COLO668 (cell line): ENCODE data around the gene MDK.
A peak's percentile ranks its signal among the peaks of the same experiment; 100 is the strongest.

Experiments used
- DNase-seq: peaks from one replicate; lab custom pipeline; 2025; ENCODE audit not compliant: unreplicated experiment; lab: John Stamatoyannopoulos, UW

Gene MDK

DNA sequence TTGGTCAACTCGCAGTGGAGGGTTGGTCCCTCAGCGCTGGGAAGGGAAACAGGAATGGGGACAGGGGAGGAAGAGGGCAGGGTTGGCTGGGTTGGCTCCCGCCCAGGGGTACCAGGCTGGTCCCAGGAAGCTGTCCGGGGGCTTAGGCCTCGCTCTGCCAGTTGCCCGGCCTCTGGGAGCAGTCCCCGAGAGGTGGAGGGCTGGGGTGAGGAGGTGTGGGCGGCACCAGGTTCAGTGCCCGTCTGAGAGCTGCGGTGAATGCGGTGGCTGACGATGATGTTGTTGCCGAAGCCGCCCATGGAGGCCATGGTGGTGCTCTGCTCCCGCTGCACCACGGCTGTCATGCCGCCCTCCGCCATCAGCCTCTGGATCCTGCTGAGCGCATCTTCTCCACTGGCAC lies 16.1 kb downstream of the MDK start:
- DNase-seq = no peak

DNA sequence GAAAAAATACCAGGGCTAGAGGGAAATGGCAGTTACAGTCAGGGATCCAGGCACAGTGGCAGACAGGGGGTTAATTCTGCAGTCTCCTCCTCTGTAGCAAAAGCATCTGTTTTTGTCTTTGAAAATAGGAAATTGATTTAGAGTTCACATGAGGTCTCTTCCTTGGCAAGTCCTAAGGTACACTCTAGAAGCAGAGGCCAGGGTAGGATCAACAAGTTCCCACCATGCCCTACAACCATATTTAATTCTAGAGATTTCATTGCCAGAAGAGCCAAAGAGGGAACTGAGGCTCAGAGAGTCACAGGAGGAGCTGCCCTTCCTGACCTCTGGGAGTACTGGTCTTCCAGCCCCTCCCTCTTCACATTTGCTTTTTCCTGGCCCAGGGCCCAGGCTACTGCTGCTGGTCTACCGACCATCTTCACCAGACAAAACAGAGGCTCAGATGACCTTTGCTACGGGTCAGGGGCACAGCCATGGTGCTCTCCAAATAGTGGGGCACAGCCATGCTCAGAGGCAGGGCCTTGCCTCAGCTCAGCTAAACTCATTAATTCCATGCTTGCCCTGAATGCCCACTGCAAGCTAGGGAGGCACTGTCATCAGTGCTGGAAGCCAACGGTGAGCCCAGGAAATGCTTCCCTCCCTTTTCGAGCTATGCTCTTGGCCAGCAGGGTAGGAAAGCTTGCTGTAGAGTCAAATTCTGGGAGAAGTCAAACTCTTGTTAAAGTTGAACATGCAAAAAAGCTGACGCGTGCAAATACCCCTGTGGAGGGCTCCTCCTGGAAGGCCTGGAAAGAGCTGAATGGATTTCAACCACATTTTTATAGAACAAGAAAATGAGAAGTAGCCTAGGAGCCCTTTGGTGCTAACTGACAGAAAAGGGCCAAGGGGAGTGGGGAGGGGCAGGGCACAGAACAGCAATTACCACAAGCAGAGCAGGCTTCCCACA lies 21.8 kb downstream of the MDK start:
- no peak for DNase-seq

GRCh38 chr11:46404476-46405017 lies 23.1 kb downstream of the MDK start:
- DNase-seq = no peak

GRCh38 chr11:46407635-46408034 lies 26.2 kb downstream of the MDK start:
- no peak for DNase-seq

DNA sequence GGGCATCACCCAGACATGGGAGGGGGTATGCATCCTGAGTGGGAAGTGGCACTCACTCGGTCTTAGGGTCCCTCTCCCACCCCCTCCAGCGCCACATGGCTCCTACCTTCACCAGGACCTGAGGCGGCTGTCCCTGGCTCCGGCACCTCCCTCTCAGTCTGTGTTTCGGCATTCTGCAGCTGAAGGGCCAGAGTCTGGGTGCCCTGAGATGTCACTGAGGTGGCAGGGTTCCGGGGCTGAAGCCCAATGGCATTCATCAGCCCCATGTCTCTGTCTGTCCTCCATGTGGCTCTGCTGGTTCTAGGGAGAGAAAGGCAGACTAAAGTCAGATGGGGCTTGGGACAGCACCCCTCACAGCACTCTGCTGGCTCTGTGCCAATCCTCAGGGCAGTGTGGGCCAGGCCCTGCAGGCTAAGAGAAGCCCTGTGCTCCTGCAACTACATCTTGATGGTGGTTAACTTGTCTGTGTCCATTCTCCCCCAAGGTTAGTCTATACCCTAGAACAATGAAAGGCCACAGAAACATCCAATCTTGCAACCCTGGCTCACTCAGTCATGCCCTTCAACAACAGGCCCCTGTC lies 27.0 kb downstream of the MDK start:
- DNase-seq = no peak

DNA sequence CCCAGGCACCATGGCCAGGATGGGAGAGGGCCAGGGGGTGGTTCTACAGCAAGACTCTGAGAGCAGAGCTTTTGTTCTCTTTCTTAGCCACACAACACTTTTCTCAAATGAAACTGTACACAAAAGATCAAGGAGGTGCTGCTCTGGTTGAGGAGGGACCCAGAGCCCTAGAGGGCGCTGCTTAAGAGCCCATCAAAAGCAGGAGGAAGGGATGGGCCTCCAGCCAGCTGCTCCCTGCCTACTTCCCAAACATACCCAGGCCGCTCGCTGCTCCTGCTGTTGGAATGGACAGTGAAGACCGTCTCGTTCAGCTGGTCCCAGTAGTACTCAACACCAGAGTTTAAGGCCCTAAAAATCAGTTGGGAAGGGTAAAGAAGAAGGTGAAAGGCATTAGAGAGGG lies 28.6 kb downstream of the MDK start:
- peak; percentile 21 for DNase-seq

DNA sequence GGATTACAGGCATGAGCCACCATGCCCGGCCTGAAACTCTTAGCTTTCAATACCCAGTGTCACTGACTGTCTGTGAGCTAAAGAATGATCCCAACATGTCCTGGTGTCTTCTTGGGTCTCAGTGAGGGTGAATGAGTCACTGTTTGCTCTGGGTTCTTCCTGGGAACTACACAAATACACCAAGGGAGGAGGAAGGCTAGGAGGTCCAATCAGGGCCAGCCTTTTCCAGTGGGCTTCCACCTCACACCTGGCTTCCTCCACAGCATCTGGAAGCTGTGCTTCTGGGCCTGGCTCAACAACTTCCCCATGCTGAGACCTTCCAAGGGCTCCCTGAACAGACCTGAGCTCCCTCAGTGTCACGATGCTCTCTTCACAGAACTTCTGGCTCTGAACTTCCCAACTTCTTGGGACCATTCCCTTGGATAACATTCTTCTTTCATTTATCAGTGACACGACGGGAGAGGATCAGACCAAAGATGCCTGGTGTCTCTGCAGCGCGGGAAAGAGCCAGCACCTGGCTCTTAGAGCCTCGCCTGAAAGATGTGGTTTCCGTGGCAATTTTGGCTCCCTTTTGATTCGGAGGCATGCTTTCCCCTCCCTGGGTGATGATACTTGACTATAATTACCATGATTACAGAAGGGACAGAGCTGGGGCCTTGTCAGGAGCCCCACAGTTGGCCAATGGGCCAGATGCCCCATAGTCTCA lies 32.4 kb downstream of the MDK start:
- peak; percentile 83 for DNase-seq

GRCh38 chr11:46414466-46414796 lies 33.0 kb downstream of the MDK start:
- DNase-seq = peak; percentile 87

DNA sequence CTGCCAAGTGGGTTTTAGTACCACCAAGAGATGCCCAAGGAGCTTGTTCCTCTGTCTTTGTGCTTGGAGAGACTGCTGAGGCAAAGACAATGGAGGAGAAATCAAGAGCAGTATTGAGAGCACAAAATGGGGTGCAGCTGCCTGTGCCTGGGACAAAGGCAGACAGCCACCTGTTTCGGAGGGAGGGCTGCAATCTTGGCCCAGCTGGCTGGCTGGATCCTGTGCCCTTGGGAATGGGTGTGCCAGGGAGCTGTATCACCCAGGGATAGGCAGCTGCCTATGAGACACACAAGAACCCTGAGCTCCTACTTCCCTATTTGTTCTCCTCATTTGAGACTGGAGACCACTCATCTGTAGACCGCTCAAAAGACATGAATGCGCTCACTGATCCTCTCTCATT lies 33.4 kb downstream of the MDK start:
- DNase-seq = peak; percentile 72

DNA sequence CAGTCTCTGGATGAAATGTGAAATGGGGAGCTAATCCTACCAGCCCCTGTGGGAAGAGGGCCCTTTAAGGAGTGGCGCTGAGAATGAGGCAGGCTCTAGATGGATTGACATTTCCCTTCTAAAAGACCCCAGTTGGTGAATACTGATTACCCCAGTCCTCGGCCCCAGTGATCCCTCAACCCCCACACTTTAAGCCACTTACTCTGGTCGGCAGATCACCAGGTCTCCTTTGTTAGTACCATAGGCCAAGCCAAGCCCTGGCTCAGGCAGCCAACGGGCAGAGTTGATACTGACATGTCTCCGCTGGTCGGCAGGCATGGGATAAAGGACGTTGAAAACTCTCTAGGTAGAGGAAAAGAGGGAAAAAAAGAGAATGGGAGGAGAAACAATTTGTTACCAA lies 36.2 kb downstream of the MDK start:
- DNase-seq = no peak

DNA sequence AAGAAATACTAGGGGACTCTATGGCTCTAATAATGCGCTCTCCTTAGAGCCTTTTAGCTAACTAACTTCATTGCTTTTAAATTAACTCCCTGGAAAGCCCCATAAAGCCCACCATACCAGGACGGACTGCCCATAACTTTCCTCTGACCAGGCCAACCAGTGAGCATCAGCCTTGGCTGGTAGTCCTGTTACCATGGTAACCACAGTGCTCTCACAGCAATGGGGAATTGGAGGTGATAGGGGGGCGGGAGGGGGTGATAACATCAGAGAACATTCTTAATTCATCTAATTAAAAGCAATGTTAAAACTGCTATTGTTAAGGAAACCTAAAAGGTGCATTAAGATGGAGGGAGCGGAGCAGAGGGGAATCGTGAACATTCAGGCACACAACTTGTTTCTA lies 37.3 kb downstream of the MDK start:
- DNase-seq = no peak

DNA sequence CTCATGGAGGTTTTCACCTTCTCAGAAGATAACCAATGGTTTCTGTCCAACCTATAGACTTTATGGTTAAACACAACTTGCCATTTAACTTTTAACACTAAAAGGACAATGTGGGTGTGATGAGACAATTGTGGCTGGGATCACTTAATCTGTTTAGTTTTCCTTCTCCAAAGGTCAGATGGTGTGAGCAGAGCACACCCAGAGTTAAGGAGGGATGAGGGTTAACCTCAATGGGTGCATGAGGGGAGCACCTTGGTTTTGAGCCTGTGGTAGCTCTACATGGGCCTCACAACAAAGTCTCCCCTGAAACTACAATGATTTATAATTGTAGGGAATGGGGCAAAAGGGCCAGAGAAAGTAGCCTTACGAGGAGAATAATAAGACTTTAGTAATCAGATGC lies 39.0 kb downstream of the MDK start:
- no peak for DNase-seq

DNA sequence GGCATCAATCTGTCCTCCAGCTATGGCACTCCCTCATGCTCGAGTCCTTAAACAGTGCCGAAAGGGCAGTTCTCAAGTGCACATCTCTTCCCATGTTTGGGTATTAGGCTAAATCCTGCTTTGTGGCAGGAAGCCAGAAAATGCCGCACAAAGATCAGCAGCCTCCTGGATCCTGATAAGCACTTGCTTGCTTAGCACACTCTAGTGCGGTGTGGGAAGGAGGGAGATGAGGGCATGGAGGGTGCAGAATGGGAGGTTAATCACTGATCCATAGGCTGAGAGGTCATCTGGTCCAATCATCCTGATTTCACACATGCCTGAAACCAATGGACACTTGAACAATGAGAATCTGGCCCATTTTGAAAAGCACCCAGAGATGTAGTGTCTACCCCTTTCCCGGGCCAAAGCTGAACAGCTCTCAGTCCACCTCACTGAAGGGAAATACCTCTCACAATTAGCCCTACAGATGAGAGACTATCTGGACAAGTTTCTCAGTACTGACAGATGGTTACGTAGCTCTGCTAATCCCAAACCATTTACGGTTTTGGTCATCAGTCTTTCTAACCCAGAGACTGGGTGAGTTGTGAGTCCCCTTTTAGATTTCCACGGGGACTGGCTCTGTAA lies 39.9 kb downstream of the MDK start:
- DNase-seq = no peak

DNA sequence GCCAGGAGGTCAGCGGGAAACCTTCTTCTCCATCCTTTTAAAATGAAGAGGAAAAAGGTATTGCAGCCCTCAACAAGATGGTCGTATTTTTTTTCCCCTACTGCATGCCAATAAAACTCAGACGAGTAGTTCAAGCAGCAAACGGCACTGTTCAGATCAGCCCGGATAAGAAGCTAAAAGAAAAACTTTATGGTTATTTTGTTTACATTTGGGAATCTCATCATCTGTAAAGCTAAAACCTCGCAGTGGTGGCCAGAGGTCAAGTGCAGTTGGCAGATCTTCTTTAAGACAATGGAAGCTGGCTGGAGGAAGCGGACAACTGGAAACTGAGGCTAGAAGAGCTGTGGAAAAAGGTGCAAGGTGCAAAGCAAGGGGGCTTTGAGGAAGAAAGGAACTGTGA lies 41.1 kb downstream of the MDK start:
- no peak for DNase-seq

DNA sequence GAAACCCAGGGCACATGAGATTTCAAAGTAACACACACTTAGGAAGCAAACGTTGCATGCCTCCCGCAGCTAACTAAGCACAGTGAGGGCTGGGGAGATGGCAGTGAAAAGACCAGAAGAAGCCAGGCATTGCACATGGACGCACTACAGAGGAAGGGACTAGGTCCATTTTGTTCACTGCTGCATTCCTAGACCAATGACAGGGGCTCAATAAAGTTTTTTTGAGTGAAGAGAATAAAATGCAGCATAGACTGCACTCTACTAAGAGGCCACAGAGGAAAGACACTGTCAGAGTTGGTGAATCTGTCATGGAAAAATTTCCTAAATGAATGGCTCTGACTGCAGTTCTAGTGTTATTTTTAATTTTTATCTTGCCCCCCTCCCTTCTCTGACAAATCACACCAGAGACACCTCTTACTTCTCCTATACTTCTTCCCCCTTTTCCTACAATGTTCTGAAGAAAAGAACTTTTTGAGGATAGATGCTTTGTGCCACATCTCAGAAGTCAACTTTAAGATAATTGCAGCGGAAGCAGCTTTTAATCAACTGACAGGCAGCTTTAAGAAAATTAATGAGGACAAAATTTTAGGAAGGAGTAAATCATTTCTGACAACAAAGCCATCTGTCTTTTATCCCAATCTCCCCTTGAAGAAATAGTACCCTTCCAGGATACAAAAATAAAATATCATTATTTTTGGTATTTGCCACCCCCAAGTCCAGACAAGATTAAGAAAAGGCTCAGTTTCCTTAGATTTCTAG lies 44.9 kb downstream of the MDK start:
- no peak for DNase-seq

DNA sequence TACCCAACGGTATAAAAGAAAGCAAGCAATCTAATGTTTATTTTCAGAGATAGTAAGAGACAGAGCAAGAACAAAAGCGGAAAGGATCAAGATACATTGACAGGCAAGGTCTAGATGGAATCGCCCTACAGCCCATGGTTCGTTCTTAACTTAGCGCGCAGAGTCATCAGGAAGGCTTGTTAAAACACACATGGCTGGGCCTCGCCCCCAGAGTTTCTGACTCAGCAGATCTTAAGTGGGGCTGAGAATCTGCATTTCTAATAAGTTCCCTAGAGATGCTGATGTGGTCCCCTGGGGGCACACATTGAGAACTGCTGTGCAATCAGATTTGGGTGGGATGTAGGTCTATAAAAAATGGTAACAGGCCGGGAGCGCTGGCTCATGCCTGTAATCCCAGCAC lies 45.9 kb downstream of the MDK start:
- no peak for DNase-seq

DNA sequence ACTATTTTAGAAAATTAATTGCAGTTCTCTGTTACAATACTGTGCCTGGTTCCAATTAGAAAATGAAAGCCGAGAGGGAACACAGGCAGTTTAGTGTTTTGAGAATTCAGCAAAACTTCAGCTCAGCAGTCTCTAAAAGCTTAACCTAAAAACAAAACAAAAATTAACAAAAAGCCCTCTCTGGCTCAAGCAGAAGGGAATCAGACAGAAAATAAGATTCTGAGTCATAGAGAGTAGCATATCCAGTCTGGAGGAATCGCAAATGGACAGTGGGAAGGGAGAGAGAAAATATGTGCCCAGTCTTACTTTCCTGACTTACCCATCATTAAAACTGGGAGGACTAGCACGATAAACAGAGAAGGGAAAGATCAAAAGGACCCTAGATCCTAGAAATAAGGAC lies 48.2 kb downstream of the MDK start:
- DNase-seq = no peak

DNA sequence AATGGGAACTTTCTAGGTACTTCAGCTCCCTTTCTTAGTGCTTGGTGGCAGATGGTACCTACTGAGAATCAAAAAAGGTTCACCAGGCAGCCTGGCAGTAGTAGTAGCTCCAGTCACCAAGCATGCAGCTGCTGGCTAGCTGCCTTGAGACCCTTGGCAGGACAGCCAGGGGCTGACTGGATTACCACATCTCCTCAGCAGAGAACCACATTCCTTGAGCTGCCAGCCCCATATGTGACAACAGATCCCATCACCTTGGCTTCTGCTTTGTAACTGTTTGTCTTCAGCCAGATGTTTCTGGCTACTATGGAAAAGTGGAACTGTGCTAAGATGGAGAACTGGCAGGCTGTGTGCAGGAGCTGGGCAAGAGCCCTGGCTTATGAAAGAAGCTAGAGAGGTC lies 49.7 kb downstream of the MDK start:
- no peak for DNase-seq
